SK-N-SH (cell line): ENCODE results near the gene OSBPL6. TPM values are rescaled to one million over a fixed set of nuclear protein-coding genes. Genes with fewer than 3 reads are reported as not detected.

Source experiments
- CTCF ChIA-PET: fragments of 300-600, 350-600 bp; formaldehyde crosslinking; extraction: SDS; loops from one replicate; lab custom pipeline; 2021; lab: Yijun Ruan, JAX
- POLR2A ChIA-PET: fragments of 350-600 bp; sonication (Branson Sonifier 250); formaldehyde crosslinking; extraction: SDS; loops from one replicate; lab custom pipeline; 2020; ENCODE audit warnings: antibody characterized with exemption, inconsistent platforms; lab: Yijun Ruan, JAX
- DNase-seq: peaks from one replicate; pipeline ENCODE4 v3.0.0; 2012
- H2AFZ ChIP-seq: fragments of 200-600 bp; sonication (generic); 2 replicates; pipeline ENCODE4 v1.8.1; 2016; ENCODE audit warnings: antibody characterized with exemption, mild to moderate bottlenecking, low read depth
- H3F3A ChIP-seq: fragments of 200-600 bp; sonication (generic); replicated peaks from 2 replicates; pipeline ENCODE3; 2016; ENCODE audit warnings: antibody characterized with exemption, mild to moderate bottlenecking; ENCODE audit not compliant: insufficient read depth
- H3K27ac ChIP-seq, 2 experiments: fragments of 200-500 bp in 1 of 2; fragments of 200-600 bp in 1 of 2; sonication (Bioruptor generic) in 1 of 2; sonication (generic), shearing (Covaris generic) in 1 of 2; 2 replicates each; pipeline versions ENCODE4 v1.5.1 to v1.6.1; 2014 to 2016; ENCODE audit warnings: low read depth in 2 of 2, inconsistent platforms in 1 of 2, low read length in 1 of 2, mild to moderate bottlenecking in 1 of 2, mixed read lengths in 1 of 2
- H3K27me3 ChIP-seq: fragments of 200-600 bp; sonication (generic), shearing (Covaris generic); 2 replicates; pipeline ENCODE4 v1.6.1; 2016; ENCODE audit warnings: mixed run types; ENCODE audit not compliant: insufficient read depth
- H3K36me3 ChIP-seq, 2 experiments: fragments of 200-500 bp in 1 of 2; fragments of 200-600 bp in 1 of 2; sonication (Bioruptor generic) in 1 of 2; sonication (generic) in 1 of 2; replicated peaks in 1 of 2; 2 replicates each; pipeline versions ENCODE3 to v1.5.1; 2014 to 2016; ENCODE audit warnings: low read length in 1 of 2, mild to moderate bottlenecking in 1 of 2; ENCODE audit not compliant: insufficient read depth in 2 of 2, control insufficient read depth in 1 of 2
- H3K4me1 ChIP-seq, 2 experiments: fragments of 200-500 bp in 1 of 2; fragments of 200-600 bp in 1 of 2; sonication (Bioruptor generic) in 1 of 2; sonication (generic), shearing (Covaris generic) in 1 of 2; 2 replicates each; pipeline versions ENCODE4 v1.5.1 to v1.6.1; 2014 to 2016; ENCODE audit warnings: low read depth in 1 of 2, low read length in 1 of 2, mixed run types in 1 of 2; ENCODE audit not compliant: insufficient read depth in 2 of 2, control insufficient read depth in 1 of 2
- H3K4me2 ChIP-seq: fragments of 200-600 bp; sonication (generic), shearing (Covaris generic); 2 replicates; pipeline ENCODE4 v1.6.1; 2017; ENCODE audit warnings: mixed run types
- H3K4me3 ChIP-seq, 2 experiments: fragments of 200-500 bp in 1 of 2; fragments of 200-600 bp in 1 of 2; sonication (Bioruptor generic) in 1 of 2; sonication (generic), shearing (Covaris generic) in 1 of 2; 2 replicates each; pipeline versions ENCODE4 v1.5.1 to v1.8.1; 2014 to 2016; ENCODE audit warnings: low read depth in 2 of 2, inconsistent platforms in 1 of 2, low read length in 1 of 2, mild to moderate bottlenecking in 1 of 2, mixed read lengths in 1 of 2, moderate library complexity in 1 of 2
- H3K79me2 ChIP-seq: fragments of 200-600 bp; sonication (generic); 2 replicates; pipeline ENCODE4 v1.8.1; 2017; ENCODE audit warnings: mild to moderate bottlenecking; ENCODE audit not compliant: insufficient read depth
- H3K9ac ChIP-seq: fragments of 200-600 bp; sonication (generic); 2 replicates; pipeline ENCODE4 v1.6.1; 2017; ENCODE audit warnings: mixed run types
- H3K9me2 ChIP-seq: fragments of 200-600 bp; sonication (generic); 2 replicates; pipeline ENCODE4 v1.6.1; 2017; ENCODE audit warnings: mixed run types
- H3K9me3 ChIP-seq: fragments of 200-600 bp; sonication (generic); 2 replicates; pipeline ENCODE4 v1.6.1; 2017; ENCODE audit warnings: mixed run types, mild to moderate bottlenecking, moderate library complexity
- H4K20me1 ChIP-seq: fragments of 200-600 bp; sonication (generic); 2 replicates; pipeline ENCODE4 v1.6.1; 2017; ENCODE audit warnings: mild to moderate bottlenecking, mixed run types; ENCODE audit not compliant: insufficient read depth
- CHD2 ChIP-seq: fragments of 150-350 bp; IDR thresholded peaks from 2 replicates; pipeline ENCODE4 v1.6.1; 2018; ENCODE audit warnings: low read length; ENCODE audit not compliant: partially characterized antibody
- CTCF ChIP-seq: fragments of 200-600 bp; sonication (generic); IDR thresholded peaks from 2 replicates; pipeline ENCODE4 v1.6.1; 2017; ENCODE audit warnings: antibody characterized with exemption, mild to moderate bottlenecking, moderate library complexity
- ELF1 ChIP-seq: IDR thresholded peaks from 2 replicates; pipeline ENCODE4 v1.4.0; 2012
- EP300 ChIP-seq, 2 experiments: IDR thresholded peaks; 2 replicates each; pipeline versions ENCODE4 v1.4.0 to v1.6.1; 2012; ENCODE audit warnings: borderline replicate concordance in 1 of 2, low read depth in 1 of 2, low read length in 1 of 2
- EZH2phosphoT487 ChIP-seq: fragments of 200-600 bp; sonication (generic); IDR thresholded peaks from 2 replicates; pipeline ENCODE4 v1.6.1; 2017; ENCODE audit warnings: low read depth, mixed run types, mild to moderate bottlenecking, antibody characterized with exemption, moderate library complexity, borderline replicate concordance
- GABPA ChIP-seq: IDR thresholded peaks from 2 replicates; pipeline ENCODE4 v1.4.0; 2012; ENCODE audit warnings: low read depth, mild to moderate bottlenecking
- JUND ChIP-seq: IDR thresholded peaks from 2 replicates; pipeline ENCODE4 v1.4.0; 2012
- MAX ChIP-seq: IDR thresholded peaks from 2 replicates; pipeline ENCODE4 v1.4.0; 2012; ENCODE audit warnings: low read depth
- MEF2A ChIP-seq: IDR thresholded peaks from 2 replicates; pipeline ENCODE4 v1.4.0; 2012; ENCODE audit warnings: low read depth, borderline replicate concordance
- NRF1 ChIP-seq: IDR thresholded peaks from 2 replicates; pipeline ENCODE4 v1.6.1; 2012; ENCODE audit warnings: low read depth, mild to moderate bottlenecking, low read length
- RAD21 ChIP-seq: IDR thresholded peaks from 2 replicates; pipeline ENCODE4 v1.6.1; 2012; ENCODE audit warnings: mild to moderate bottlenecking, low read length
- RCOR1 ChIP-seq: fragments of 150-350 bp; IDR thresholded peaks from 2 replicates; pipeline ENCODE4 v1.6.1; 2017; ENCODE audit warnings: antibody characterized with exemption, low read length
- REST ChIP-seq: IDR thresholded peaks from 2 replicates; pipeline ENCODE4 v1.6.1; 2012; ENCODE audit warnings: mild to moderate bottlenecking, low read depth, low read length, moderate library complexity
- RFX5 ChIP-seq: IDR thresholded peaks from 2 replicates; pipeline ENCODE4 v1.6.1; 2012; ENCODE audit warnings: mild to moderate bottlenecking, improper control_type of control experiment, low read length
- RXRA ChIP-seq: IDR thresholded peaks from 2 replicates; pipeline ENCODE4 v1.4.0; 2012; ENCODE audit warnings: low read depth, mild to moderate bottlenecking, borderline replicate concordance
- USF1 ChIP-seq: IDR thresholded peaks from 2 replicates; pipeline ENCODE4 v1.4.0; 2012; ENCODE audit warnings: low read depth, borderline replicate concordance
- USF2 ChIP-seq: fragments of 150-350 bp; IDR thresholded peaks from 2 replicates; pipeline ENCODE4 v1.6.1; 2017; ENCODE audit warnings: antibody characterized with exemption, low read length, low read depth, borderline replicate concordance
- WGBS: methylation state at CpG from one replicate; pipeline ENCODE4 v1.1.6; 2017; ENCODE audit warnings: low lambda C conversion rate; 5-methylcytosine and 5-hydroxymethylcytosine counted together
- polyA plus RNA-seq, 3 experiments: library from polyadenylated mRNA; depleted of rRNA; stranded (reverse); fragments of >200 nt; gene quantifications; 2 replicates each; pipeline ENCODE4 v1.2.3, GENCODE V29; 2012

OSBPL6 gene
- polyA plus RNA-seq, 1 of the 3 experiments (the other 2 are of a cell fraction): 2.7 TPM

- peaks cover 20% of the 10 kb centered on the region for H3K79me2 ChIP-seq
- H3F3A ChIP-seq: peaks cover 11% of the 10 kb centered on the region
- peaks cover 47 to 50% of the 10 kb centered on the region in 2 experiments for H3K36me3 ChIP-seq
- H3K9ac ChIP-seq: no peak overlapping the region
- H3K4me1 ChIP-seq: no peaks in the 10 kb centered on the region
- no peaks in the 10 kb centered on the region for H3K9me3 ChIP-seq
- no peak overlapping the region for H3K4me2 ChIP-seq
- ChIA-PET POLR2A (interaction anchor here (0.6 to 0.8 kb wide), 2 partner anchors 12 to 181 kb away, joined by 3 read pairs; no protein-coding TSS in a partner anchor), CTCF (interaction anchor here (1.6 to 5.1 kb wide), 3 partner anchors 10 to 316 kb away, joined by 3 to 33 read pairs (median 9); partner anchors contain the start of gene RBM45)
- no peak for TF ChIP-seq USF1
- TF ChIP-seq EP300 (IDR thresholded peaks at IDR 0.05; ENCODE audit: borderline replicate concordance in 1 of 2, low read depth in 1 of 2, low read length in 1 of 2): no peak
- TF ChIP-seq RFX5: no peak
- no peak for TF ChIP-seq MEF2A
- no peak for TF ChIP-seq RXRA
- H3K27ac ChIP-seq: no peak overlapping the region
- H4K20me1 ChIP-seq: no peaks in the 10 kb centered on the region
- H2AFZ ChIP-seq: no peak overlapping the region
- 83% methylated on average over 1 of the region's 1 CpG for WGBS
- H3K9me2 ChIP-seq: no peaks in the 10 kb centered on the region
- DNase-seq: no peak
- no peaks in the 10 kb centered on the region for H3K27me3 ChIP-seq
- no peak overlapping the region for H3K4me3 ChIP-seq
Measured at GRCh38 chr2:178428396-178428806, 234.1 kb downstream of the OSBPL6 start.

GRCh38 chr2:178429336-178429735 is 235.0 kb downstream of the OSBPL6 start:
- peaks cover 11% of the 10 kb centered on the region for H3K79me2 ChIP-seq
- TF ChIP-seq MAX (no peak), USF2 (no peak), GABPA (no peak), JUND (no peak), CTCF (no peak), NRF1 (no peak), REST (no peak), RAD21 (no peak), EZH2phosphoT487 (no peak), CHD2 (no peak), RCOR1 (no peak), ELF1 (no peak)
- TF ChIP-seq, all 33 proteins: peak for 0
- Histone ChIP-seq H3K27me3 (no peaks in the 10 kb centered on the region), H3K4me1 (no peaks in the 10 kb centered on the region), H3K4me2 (no peak overlapping the region), H2AFZ (no peak overlapping the region), H4K20me1 (no peaks in the 10 kb centered on the region), H3K9ac (no peak overlapping the region), H3F3A (peaks cover 16% of the 10 kb centered on the region), H3K4me3 (no peak overlapping the region), H3K27ac (no peak overlapping the region), H3K9me2 (no peaks in the 10 kb centered on the region), H3K36me3 (peaks cover 52 to 58% of the 10 kb centered on the region in 2 experiments), H3K9me3 (no peaks in the 10 kb centered on the region)
- ChIA-PET CTCF (interaction anchor here (2.2 to 5.1 kb wide), 2 partner anchors 11 to 15 kb away, joined by 9 to 33 read pairs; no protein-coding TSS in a partner anchor), POLR2A (interaction anchor here (1.3 kb wide), 1 partner anchor 16 kb away, joined by 3 read pairs; no protein-coding TSS in a partner anchor)
- DNase-seq: no peak
